ENCODE measurements around the gene CCR9. TPM values are rescaled to one million over a fixed set of nuclear protein-coding genes. Genes with fewer than 3 reads are reported as not detected.

The CCR9 gene
- total RNA-seq, 4 donors from 2014 or later = 0.78 TPM; not detected in 3

GRCh38 chr3:45889337-45889736 is 3.0 kb downstream of the CCR9 start:
- no peak for DNase-seq (ENCODE audit: low spot score in 2 of 2)
- Histone ChIP-seq H3K36me3 (no peaks in the 10 kb centered on the region), H3K27me3 (no peaks in the 10 kb centered on the region), H3K4me3 (no peak overlapping the region), H3K9me3 (no peaks in the 10 kb centered on the region), H3K27ac (no peak overlapping the region), H3K4me1 (no peaks in the 10 kb centered on the region)
- TF ChIP-seq POLR2A (IDR thresholded peaks at IDR 0.05) = no peak
- TF ChIP-seq, protein P1, sequence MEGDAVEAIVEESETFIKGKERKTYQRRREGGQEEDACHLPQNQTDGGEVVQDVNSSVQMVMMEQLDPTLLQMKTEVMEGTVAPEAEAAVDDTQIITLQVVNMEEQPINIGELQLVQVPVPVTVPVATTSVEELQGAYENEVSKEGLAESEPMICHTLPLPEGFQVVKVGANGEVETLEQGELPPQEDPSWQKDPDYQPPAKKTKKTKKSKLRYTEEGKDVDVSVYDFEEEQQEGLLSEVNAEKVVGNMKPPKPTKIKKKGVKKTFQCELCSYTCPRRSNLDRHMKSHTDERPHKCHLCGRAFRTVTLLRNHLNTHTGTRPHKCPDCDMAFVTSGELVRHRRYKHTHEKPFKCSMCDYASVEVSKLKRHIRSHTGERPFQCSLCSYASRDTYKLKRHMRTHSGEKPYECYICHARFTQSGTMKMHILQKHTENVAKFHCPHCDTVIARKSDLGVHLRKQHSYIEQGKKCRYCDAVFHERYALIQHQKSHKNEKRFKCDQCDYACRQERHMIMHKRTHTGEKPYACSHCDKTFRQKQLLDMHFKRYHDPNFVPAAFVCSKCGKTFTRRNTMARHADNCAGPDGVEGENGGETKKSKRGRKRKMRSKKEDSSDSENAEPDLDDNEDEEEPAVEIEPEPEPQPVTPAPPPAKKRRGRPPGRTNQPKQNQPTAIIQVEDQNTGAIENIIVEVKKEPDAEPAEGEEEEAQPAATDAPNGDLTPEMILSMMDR (IDR thresholded peaks at IDR 0.05) = no peak
- 75 to 81% methylated on average over 4 of the region's 4 CpGs for WGBS, 2 donors

GRCh38 chr3:45890405-45890804 is 4.1 kb downstream of the CCR9 start:
- Histone ChIP-seq H3K27me3 (no peaks in the 10 kb centered on the region), H3K4me1 (no peaks in the 10 kb centered on the region), H3K27ac (no peak overlapping the region), H3K9me3 (no peaks in the 10 kb centered on the region), H3K36me3 (no peaks in the 10 kb centered on the region), H3K4me3 (no peak overlapping the region)
- 27 to 51% methylated on average over 3 of the region's 3 CpGs for WGBS, 2 donors
- TF ChIP-seq, protein P1 (IDR thresholded peaks at IDR 0.05) = no peak
- no peak for TF ChIP-seq POLR2A (IDR thresholded peaks at IDR 0.05)
- no peak for TF ChIP-seq EP300 (IDR thresholded peaks at IDR 0.05)
- peak in 1 of 2 donors; percentile 8 for DNase-seq (ENCODE audit: low spot score in 2 of 2)

DNA sequence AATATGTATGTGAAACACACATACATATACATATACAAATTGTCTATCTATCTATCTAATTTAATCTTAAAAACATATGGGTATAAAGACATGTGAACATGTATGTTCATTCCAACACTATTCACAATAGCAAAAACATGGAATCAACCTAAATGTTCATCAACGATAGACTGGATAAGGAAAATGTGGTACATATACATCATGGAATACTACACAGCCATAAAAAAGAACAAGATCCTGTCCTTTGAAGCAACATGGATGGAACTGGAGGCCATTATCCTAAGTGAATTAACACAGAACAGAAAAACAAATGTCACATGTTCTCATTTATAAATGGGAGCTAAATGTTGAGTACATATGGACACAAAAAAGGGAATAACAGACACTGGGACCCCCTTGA is 5.8 kb downstream of the CCR9 start:
- Histone ChIP-seq H3K27ac (no peak overlapping the region), H3K4me3 (no peak overlapping the region), H3K9me3 (no peaks in the 10 kb centered on the region), H3K36me3 (no peaks in the 10 kb centered on the region), H3K4me1 (no peaks in the 10 kb centered on the region), H3K27me3 (no peaks in the 10 kb centered on the region)
- TF ChIP-seq POLR2A (IDR thresholded peaks at IDR 0.05) (no peak), EP300 (IDR thresholded peaks at IDR 0.05) (no peak)
- TF ChIP-seq, protein P1 (IDR thresholded peaks at IDR 0.05) = no peak
- WGBS, 2 donors = 93 to 98% methylated on average over 1 of the region's 1 CpG
- no peak for DNase-seq (ENCODE audit: low spot score in 2 of 2)

DNA sequence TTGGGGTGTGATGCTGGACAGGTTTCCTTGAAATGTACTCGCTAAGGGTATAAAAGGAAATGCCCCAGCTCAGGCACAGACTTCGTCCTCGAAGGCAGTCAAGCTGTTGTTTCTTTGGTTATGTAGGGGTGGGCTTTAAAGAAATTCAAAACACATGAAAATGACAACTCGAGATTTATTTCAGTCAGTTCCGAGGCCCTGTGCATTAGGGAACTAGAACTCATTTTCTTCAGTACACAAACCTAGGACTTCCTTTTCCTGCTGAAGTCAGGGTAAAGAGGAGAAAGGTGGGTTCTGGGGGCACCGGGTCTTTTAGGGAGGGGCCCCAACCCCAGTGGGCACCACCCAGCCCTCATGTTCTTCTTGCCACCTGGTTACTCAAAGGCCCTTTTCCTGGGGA is 7.7 kb downstream of the CCR9 start:
- no peaks in the 10 kb centered on the region for H3K27me3 ChIP-seq
- WGBS, 2 donors = 75 to 79% methylated on average over 6 of the region's 6 CpGs
- TF ChIP-seq POLR2A (IDR thresholded peaks at IDR 0.05) (no peak), EP300 (IDR thresholded peaks at IDR 0.05) (no peak)
- TF ChIP-seq, protein P1 (IDR thresholded peaks at IDR 0.05) = no peak

GRCh38 chr3:45895686-45896468 is 9.5 kb downstream of the CCR9 start:
- H3K4me3 ChIP-seq = no peak overlapping the region
- no peaks in the 10 kb centered on the region for H3K36me3 ChIP-seq
- no peaks in the 10 kb centered on the region for H3K27me3 ChIP-seq
- no peak for TF ChIP-seq EP300 (IDR thresholded peaks at IDR 0.05)
- no peak for TF ChIP-seq POLR2A (IDR thresholded peaks at IDR 0.05)
- TF ChIP-seq, protein P1 (IDR thresholded peaks at IDR 0.05) = no peak
- no peak for DNase-seq (ENCODE audit: low spot score in 2 of 2)
- H3K27ac ChIP-seq = no peak overlapping the region
- no peaks in the 10 kb centered on the region for H3K9me3 ChIP-seq
- WGBS, 2 donors = 90 to 96% methylated on average over 5 of the region's 5 CpGs
- no peaks in the 10 kb centered on the region for H3K4me1 ChIP-seq

More for the DNA sequence above, 7.7 kb downstream of the CCR9 start:
- Histone ChIP-seq H3K4me1 (no peaks in the 10 kb centered on the region), H3K4me3 (no peak overlapping the region), H3K27ac (no peak overlapping the region), H3K36me3 (no peaks in the 10 kb centered on the region), H3K9me3 (no peaks in the 10 kb centered on the region)
- no peak for DNase-seq (ENCODE audit: low spot score in 2 of 2)
